Astrocyte (in vitro differentiated cells and primary cell): ENCODE results near the gene AGBL4.

ENCODE experiments used
- EZH2 ChIP-seq: IDR thresholded peaks from 2 replicates; pipeline ENCODE4 v1.6.1; 2012; ENCODE audit warnings: mild to moderate bottlenecking, low read length, inconsistent platforms; ENCODE audit not compliant: insufficient read depth
- TF ChIP-seq, protein P1 (sequence below): IDR thresholded peaks from 2 replicates; pipeline ENCODE4 v1.5.1; 2011; ENCODE audit warnings: low read depth, mild to moderate bottlenecking, inconsistent platforms, low read length, moderate library complexity; ENCODE audit not compliant: insufficient read depth

DNA sequence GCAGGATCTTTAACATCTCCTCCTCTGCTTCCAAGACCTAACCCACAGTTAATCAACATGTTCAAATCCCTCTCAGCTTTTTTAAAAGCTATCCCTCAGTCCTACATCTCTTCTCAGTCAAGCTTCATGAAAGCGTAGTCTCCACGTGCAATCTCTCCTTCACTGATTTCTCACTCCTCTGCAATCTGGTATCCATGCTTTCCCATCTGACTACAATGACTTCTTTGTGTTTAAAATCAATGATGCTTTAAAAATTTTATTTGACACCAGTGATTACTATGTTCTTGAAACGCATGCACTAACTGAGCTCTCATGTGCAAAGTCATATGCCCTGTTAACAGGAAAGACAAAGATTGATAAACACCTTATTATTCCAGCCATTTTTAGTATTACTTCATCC lies 1179.6 kb downstream of the AGBL4 start:
- TF ChIP-seq EZH2, result no peak
- TF ChIP-seq, protein P1, sequence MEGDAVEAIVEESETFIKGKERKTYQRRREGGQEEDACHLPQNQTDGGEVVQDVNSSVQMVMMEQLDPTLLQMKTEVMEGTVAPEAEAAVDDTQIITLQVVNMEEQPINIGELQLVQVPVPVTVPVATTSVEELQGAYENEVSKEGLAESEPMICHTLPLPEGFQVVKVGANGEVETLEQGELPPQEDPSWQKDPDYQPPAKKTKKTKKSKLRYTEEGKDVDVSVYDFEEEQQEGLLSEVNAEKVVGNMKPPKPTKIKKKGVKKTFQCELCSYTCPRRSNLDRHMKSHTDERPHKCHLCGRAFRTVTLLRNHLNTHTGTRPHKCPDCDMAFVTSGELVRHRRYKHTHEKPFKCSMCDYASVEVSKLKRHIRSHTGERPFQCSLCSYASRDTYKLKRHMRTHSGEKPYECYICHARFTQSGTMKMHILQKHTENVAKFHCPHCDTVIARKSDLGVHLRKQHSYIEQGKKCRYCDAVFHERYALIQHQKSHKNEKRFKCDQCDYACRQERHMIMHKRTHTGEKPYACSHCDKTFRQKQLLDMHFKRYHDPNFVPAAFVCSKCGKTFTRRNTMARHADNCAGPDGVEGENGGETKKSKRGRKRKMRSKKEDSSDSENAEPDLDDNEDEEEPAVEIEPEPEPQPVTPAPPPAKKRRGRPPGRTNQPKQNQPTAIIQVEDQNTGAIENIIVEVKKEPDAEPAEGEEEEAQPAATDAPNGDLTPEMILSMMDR, result no peak
